ENCODE measurements around the gene ADAM15.

The ADAM15 gene

GRCh38 chr1:155076371-155076770 lies 25.3 kb downstream of the ADAM15 start:
- Histone ChIP-seq H3K4me1 (ENCODE audit: insufficient read depth, low read length, severe bottlenecking) (peaks cover 28% of the 10 kb centered on the region), H3K4me3 (ENCODE audit: low read depth, low read length, poor library complexity, severe bottlenecking) (no peak overlapping the region), H2AFZ (ENCODE audit: low read length) (no peak overlapping the region), H3K4me2 (ENCODE audit: low read length) (no peak overlapping the region), H3K9me3 (ENCODE audit: low read length) (no peaks in the 10 kb centered on the region), H4K20me1 (ENCODE audit: insufficient read depth, low read length) (no peaks in the 10 kb centered on the region), H3K27me3 (ENCODE audit: insufficient read depth, low read length) (peaks cover 6% of the 10 kb centered on the region; the same call in 1 of the 2 replicates), H3K9me2 (ENCODE audit: low read depth, low read length) (no peaks in the 10 kb centered on the region), H3F3A (ENCODE audit: insufficient read depth, low read length) (no peaks in the 10 kb centered on the region), H3K79me2 (ENCODE audit: insufficient read depth, low read length) (no peaks in the 10 kb centered on the region), H3K9ac (ENCODE audit: low read length) (no peak overlapping the region), H3K27ac (ENCODE audit: low read depth, low read length, poor library complexity, severe bottlenecking) (no peak overlapping the region), H3K36me3 (ENCODE audit: insufficient read depth, low read length) (no peaks in the 10 kb centered on the region)
- TF ChIP-seq CTCF (IDR thresholded peaks at IDR 0.05; ENCODE audit: low read length) (no peak), EZH2 (IDR thresholded peaks at IDR 0.05; ENCODE audit: borderline replicate concordance, low read length) (no peak)

GRCh38 chr1:155077346-155077745 lies 26.2 kb downstream of the ADAM15 start:
- TF ChIP-seq CTCF (IDR thresholded peaks at IDR 0.05; ENCODE audit: low read length): no peak
- no peak for TF ChIP-seq EZH2 (IDR thresholded peaks at IDR 0.05; ENCODE audit: borderline replicate concordance, low read length)
- H3K4me1 ChIP-seq (ENCODE audit: insufficient read depth, low read length, severe bottlenecking): peaks cover 36% of the 10 kb centered on the region

GRCh38 chr1:155077758-155078445 lies 26.8 kb downstream of the ADAM15 start:
- Histone ChIP-seq H3K4me2 (ENCODE audit: low read length) (no peak overlapping the region), H2AFZ (ENCODE audit: low read length) (no peak overlapping the region), H3K27ac (ENCODE audit: low read depth, low read length, poor library complexity, severe bottlenecking) (no peak overlapping the region), H3K79me2 (ENCODE audit: insufficient read depth, low read length) (no peaks in the 10 kb centered on the region), H3K4me1 (ENCODE audit: insufficient read depth, low read length, severe bottlenecking) (peaks cover 41% of the 10 kb centered on the region), H3K9ac (ENCODE audit: low read length) (no peak overlapping the region), H3K9me3 (ENCODE audit: low read length) (no peaks in the 10 kb centered on the region), H3K27me3 (ENCODE audit: insufficient read depth, low read length) (peaks cover 6% of the 10 kb centered on the region; the same call in 1 of the 2 replicates), H3F3A (ENCODE audit: insufficient read depth, low read length) (no peaks in the 10 kb centered on the region), H4K20me1 (ENCODE audit: insufficient read depth, low read length) (no peaks in the 10 kb centered on the region), H3K4me3 (ENCODE audit: low read depth, low read length, poor library complexity, severe bottlenecking) (no peak overlapping the region), H3K9me2 (ENCODE audit: low read depth, low read length) (no peaks in the 10 kb centered on the region), H3K36me3 (ENCODE audit: insufficient read depth, low read length) (no peaks in the 10 kb centered on the region)
- TF ChIP-seq CTCF (IDR thresholded peaks at IDR 0.05; ENCODE audit: low read length): no peak
- no peak for TF ChIP-seq EZH2 (IDR thresholded peaks at IDR 0.05; ENCODE audit: borderline replicate concordance, low read length)

More at GRCh38 chr1:155077346-155077745, 26.2 kb downstream of the ADAM15 start:
- H3K9me2 ChIP-seq (ENCODE audit: low read depth, low read length): no peaks in the 10 kb centered on the region
- H3K79me2 ChIP-seq (ENCODE audit: insufficient read depth, low read length): no peaks in the 10 kb centered on the region
- no peaks in the 10 kb centered on the region for H4K20me1 ChIP-seq (ENCODE audit: insufficient read depth, low read length)
- no peak overlapping the region for H3K4me2 ChIP-seq (ENCODE audit: low read length)
- H3K36me3 ChIP-seq (ENCODE audit: insufficient read depth, low read length): no peaks in the 10 kb centered on the region
- H3K4me3 ChIP-seq (ENCODE audit: low read depth, low read length, poor library complexity, severe bottlenecking): no peak overlapping the region
- no peak overlapping the region for H2AFZ ChIP-seq (ENCODE audit: low read length)
- no peaks in the 10 kb centered on the region for H3F3A ChIP-seq (ENCODE audit: insufficient read depth, low read length)
- H3K27ac ChIP-seq (ENCODE audit: low read depth, low read length, poor library complexity, severe bottlenecking): no peak overlapping the region
- H3K27me3 ChIP-seq (ENCODE audit: insufficient read depth, low read length): peaks cover 6% of the 10 kb centered on the region; the same call in 1 of the 2 replicates
- H3K9me3 ChIP-seq (ENCODE audit: low read length): no peaks in the 10 kb centered on the region
- H3K9ac ChIP-seq (ENCODE audit: low read length): no peak overlapping the region

Data from OCI-LY1 (cell line).